KBM-7 (cell line): ENCODE results near the gene TRMT44.
"Not testable (repeated sequence)": the region's sequence is repeated elsewhere in the genome, so short reads cannot be mapped to it uniquely, and the experiment has no call there.

ENCODE experiments used
- DNase-seq: peaks from one replicate; pipeline ENCODE4 v3.0.0-alpha.2; 2015
- in situ Hi-C: fragments of 300-500 bp; cut with MboI; formaldehyde crosslinking; loops from 2 replicates; pipeline ENCODE4 v1.14.3; 2020; ENCODE audit warnings: low sequenced_read_pairs, low pct_unique_long_range_greater_than_20kb, mixed read lengths

TRMT44 gene

GRCh38 chr4:8478371-8478770, 37.8 kb downstream of the TRMT44 start:
- no peak for DNase-seq
- in situ Hi-C loops = no loop called here

GRCh38 chr4:8478801-8479744, 38.5 kb downstream of the TRMT44 start:
- in situ Hi-C loops = no loop called here
- no peak for DNase-seq

DNA sequence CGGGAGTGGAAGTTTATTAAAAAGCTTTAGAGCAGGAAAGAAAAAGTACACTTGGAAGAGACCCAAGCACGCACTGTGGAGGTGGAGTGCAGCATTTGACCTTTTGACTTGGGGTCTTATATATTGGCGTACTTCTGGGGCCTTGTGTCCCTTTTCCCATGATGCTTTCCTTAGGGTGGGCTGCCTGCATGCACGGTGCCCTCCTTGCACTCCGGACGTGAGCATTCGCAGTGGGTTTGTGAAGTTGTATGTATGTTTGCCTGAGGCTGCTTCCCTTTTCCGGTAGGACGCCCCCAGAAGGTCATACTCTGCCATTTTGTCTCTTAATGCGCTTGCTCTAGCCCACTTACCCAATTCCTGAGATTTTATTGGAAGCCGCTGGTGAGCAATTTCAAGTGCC, 39.6 kb downstream of the TRMT44 start:
- in situ Hi-C loops = no loop called here
- no peak for DNase-seq

GRCh38 chr4:8486643-8487042, 46.1 kb downstream of the TRMT44 start:
- in situ Hi-C loops, DNase-seq: not testable (repeated sequence)

DNA sequence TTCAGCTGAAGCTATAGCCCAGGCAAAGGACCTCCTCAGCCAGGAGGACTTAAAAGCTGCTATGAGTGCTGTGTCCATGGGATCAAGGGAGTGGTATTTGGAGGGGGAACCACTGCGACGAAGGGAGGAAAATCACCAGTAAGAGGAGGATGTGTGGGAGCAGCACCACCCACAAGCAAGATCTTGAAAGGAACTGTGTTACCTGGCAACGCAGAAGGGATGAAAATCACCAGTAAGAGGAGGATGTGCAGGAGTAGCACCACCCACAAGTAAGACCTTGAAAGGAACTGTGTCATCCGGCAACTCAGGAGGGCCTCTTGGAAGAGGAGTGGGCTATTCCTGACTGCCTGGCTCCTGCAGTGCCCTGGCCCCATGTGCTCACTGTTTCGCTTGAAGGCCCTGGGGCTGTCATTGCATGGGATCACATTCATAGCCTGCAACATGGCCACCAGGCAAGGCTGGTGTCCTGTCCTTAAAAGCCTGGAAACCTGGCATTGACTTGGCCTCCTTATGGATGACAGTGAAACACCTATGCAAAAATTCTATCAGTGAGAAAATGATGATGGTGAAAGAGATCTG, 48.3 kb downstream of the TRMT44 start:
- DNase-seq = no peak
- in situ Hi-C loops = no loop called here

DNA sequence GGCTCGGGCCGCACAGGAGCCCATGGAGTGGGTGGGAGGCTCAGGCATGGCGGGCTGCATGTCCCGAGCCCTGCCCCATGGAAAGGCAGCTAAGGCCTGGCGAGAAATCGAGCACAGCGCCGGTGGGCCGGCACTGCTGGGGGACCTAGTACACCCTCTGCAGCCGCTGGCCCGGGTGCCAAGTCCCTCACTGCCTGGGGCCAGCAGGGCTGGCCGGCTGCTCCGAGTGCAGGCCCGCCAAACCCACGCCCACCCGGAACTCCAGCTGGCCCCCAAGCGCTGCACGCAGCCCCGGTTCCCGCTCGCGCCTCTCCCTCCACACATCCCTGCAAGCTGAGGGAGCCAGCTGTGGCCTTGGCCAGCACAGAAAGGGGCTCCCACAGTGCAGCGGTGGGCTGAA, 50.9 kb downstream of the TRMT44 start:
- DNase-seq, in situ Hi-C loops: not testable (repeated sequence)

- in situ Hi-C loops = no loop called here
- DNase-seq = no peak
These were observed 51.6 kb downstream of the TRMT44 start for GRCh38 chr4:8492174-8492573.

- DNase-seq = no peak
- in situ Hi-C loops = no loop called here
These were observed 52.9 kb downstream of the TRMT44 start for GRCh38 chr4:8493484-8493883.

DNA sequence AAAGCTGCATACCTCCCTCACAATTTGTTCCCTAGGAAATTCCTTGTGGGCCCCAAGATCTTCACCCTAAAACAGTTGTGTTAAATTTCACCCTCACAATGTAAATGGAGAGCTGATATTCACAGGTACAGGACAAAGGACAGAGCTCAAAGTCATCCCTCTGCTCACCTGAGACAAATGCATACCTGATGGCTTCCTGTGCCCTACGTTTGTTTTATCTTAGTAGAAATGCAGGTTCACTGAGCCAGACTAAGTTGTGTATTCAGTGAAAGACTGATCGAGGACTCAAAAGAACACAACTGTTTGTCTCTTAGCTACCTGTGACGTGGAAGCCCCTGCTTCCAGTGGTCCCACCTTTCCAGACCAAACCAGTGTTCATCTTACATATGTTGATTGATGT, 53.6 kb downstream of the TRMT44 start:
- DNase-seq = no peak
- in situ Hi-C loops = no loop called here

- in situ Hi-C loops = no loop called here
- DNase-seq = no peak
These were observed 54.5 kb downstream of the TRMT44 start for GRCh38 chr4:8494983-8495548.

DNA sequence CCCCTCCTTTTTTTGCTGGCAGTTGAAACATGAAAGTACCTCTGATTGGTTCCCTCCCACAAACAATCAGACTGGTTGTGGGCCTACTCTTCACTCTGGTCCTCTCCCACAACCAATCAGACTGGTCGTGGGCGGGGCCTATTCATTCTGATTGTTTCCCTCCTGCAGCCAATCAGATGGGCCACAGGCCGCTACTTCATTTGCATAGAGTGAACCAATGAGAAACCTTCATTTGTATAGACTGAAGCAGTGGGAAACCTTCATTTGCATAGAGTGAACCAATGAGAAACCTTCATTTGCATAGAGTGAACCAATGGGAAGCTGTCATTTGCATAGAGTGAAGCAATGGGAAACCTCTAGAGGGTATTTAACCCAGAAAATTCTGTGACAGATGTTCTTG, 55.2 kb downstream of the TRMT44 start:
- no peak for DNase-seq
- in situ Hi-C loops = no loop called here

DNA sequence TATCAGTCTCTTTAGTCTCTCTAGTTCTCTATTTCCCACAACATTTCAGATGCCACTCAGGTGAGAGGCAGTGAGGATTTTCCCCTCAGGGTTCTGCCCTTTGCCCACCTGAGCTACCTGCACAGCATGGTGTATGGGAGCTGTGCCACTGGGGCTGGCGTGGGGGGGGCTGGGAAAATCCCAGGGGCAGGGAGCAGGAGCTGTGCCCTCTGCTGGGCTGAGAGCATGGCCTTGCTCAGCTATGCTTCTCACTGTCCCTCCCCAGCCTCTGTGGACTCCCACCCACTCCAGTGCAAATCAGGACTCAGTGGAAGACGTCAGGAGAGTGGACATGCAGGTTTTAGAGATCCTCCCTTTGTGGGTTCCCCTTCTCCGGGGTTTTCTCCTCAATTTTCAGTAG, 57.2 kb downstream of the TRMT44 start:
- in situ Hi-C loops = no loop called here
- DNase-seq = no peak

- in situ Hi-C loops = no loop called here
- no peak for DNase-seq
These were observed 60.4 kb downstream of the TRMT44 start for GRCh38 chr4:8500966-8501365.

DNA sequence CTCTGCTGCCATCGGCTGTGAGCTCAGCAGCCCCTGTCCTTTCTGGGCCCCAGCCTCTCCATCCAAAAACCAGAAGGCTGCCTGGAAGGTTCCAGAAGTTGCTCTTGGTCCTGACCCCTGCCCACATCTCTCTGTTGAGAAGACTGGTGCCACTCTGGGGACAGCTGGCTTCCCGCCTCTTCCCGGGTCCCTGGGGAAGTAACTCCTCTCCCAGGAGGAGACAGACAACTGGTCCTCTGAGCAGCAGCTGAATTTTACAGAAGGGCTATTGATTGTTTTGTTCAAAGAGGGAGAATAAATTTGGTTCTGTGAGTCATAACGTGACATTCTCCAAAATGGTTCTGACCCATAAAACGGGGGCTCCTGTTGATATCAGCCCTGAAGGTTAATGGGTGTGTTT, 61.2 kb downstream of the TRMT44 start:
- in situ Hi-C loops = no loop called here
- DNase-seq = no peak

DNA sequence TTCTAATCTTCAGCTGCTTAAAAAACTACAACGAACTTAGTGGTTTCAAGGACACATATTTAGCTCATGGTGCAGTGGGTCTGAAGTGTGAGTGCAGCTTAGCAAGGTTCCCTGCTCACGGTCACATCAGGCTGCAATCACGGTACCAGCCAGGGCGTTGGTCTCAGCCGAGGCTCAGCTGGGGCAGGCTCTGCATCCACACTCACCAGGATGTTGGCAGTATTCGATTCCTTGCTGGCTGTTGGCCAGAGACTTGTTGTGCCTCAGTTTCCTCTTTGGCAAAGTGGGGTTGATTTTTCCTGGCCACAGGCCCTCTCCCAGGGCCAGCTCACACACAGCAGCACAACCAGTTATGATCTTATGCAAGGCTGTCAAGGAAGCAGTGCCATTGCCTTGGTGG, 61.8 kb downstream of the TRMT44 start:
- in situ Hi-C loops = no loop called here

DNA sequence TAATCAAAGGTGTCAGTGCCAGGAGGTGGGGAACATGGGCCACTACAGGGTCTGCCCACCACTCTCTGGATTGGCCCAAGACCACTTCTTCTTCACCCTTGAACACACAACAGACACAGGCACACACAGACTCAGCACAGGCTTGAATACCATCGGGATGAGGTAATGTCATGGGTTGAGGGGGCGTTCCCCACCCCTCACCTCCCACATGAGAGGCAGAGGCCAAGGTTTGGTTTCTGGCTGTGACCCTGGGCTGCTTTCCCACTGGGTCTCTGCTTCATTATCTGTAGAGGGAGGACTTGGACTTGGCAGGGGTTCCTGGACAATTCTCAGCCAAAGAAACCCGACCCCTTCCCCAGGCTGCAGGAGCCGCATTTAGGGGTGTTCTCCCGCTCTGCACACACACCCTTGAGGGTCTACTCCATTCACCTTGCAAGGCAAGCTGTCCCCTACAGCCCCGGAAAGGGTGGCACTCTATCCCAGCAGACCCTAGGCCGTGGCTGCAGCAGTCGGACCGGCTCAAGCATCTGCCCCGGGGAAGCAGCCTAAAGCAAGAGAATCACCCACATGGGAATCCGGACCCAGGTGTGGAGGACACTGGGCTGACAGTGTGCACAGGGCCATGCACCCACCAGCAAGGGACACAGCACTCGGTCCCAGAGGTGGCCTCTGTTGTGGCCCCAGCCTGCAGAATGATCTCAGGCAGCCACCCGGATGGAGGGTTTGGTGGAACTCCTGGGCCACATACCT, 62.4 kb downstream of the TRMT44 start:
- in situ Hi-C loops = no loop called here
- no peak for DNase-seq

More for the DNA sequence above, 61.8 kb downstream of the TRMT44 start:
- DNase-seq = no peak

- in situ Hi-C loops = no loop called here
- DNase-seq = no peak
These were observed 63.2 kb downstream of the TRMT44 start for GRCh38 chr4:8503801-8504200.

DNA sequence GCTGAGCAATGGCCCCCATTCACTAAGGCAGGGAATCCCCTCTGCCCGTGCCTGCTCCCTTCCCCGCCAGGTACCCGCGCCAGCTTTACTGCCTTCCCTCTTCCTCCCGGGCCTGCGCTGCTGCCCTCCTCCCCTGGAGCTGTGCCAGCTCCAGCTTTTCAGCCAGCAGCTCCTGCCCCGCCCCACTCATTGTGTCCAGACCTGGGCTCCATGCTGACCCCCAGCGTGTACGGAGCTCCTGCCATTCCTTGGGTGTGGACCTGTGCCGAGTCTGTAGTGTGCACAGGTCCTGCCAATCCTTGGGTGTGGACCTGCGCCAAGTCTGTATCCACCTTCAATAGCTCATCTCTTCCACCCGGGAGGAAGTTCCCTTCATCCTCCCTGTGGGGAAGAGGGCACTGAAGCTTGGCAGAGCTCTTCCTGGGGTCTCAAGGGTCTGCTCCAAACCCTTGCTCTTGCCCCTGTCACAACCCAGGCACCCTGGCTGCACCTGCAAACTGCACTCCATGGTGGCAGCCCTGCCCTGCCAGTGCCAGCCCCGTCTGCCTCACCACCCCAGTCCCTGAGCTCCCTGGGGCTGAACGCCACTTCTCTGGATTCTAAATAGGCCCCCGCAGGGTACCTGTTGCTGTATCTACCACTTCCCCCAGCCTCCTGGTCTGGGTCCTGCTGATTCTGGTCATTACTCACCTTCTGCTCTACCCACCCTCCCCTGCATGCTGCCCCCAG, 63.9 kb downstream of the TRMT44 start:
- no peak for DNase-seq
- in situ Hi-C loops = no loop called here

DNA sequence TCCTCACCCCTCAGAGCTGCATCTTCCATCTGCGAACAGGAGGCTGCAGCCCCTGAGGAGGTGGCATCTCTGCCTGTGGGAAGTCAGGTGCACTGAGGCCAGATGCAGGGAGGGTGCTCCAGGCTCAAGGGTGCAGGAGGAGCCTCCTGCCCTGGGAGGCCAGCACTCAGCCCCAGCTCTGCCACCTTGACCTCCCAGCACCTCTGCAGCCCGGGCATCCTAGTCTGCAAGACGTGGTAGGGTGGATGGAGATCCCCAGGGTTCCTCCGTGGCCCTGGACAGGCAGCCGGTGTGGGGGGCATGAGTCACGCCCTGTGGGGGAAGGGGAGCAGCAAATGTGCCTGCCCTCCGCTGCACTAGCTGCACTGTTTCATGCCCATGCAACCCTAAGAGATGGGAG, 64.7 kb downstream of the TRMT44 start:
- in situ Hi-C loops = no loop called here
- no peak for DNase-seq
